Esophagus muscularis mucosa (tissue), 4 donors: ENCODE data around the gene DNAJB13.

Experiments
- EP300 ChIP-seq: sonication (generic); formaldehyde crosslinking; IDR thresholded peaks from one replicate; pipeline ENCODE4 v1.6.1; 2017; ENCODE audit warnings: antibody characterized with exemption
- POLR2A ChIP-seq: fragments of 450-650 bp; IDR thresholded peaks from one replicate; pipeline ENCODE4 v1.6.1; 2017; ENCODE audit warnings: antibody characterized with exemption, moderate library complexity, mild to moderate bottlenecking, low read depth
- POLR2AphosphoS5 ChIP-seq, 2 donors: sonication (generic); formaldehyde crosslinking; IDR thresholded peaks; one replicate each; pipeline ENCODE4 v1.6.1; 2017; ENCODE audit warnings: antibody characterized with exemption in 2 of 2
- TF ChIP-seq, protein P1 (sequence below), 3 experiments: fragments of 200-600 bp in 2 of 3; fragments of 450-650 bp in 1 of 3; sonication (generic) in 2 of 3; IDR thresholded peaks; one replicate each; pipeline ENCODE4 v1.5.1; 2017 to 2019; ENCODE audit warnings: antibody characterized with exemption in 3 of 3, mild to moderate bottlenecking in 2 of 3, moderate library complexity in 1 of 3

DNA sequence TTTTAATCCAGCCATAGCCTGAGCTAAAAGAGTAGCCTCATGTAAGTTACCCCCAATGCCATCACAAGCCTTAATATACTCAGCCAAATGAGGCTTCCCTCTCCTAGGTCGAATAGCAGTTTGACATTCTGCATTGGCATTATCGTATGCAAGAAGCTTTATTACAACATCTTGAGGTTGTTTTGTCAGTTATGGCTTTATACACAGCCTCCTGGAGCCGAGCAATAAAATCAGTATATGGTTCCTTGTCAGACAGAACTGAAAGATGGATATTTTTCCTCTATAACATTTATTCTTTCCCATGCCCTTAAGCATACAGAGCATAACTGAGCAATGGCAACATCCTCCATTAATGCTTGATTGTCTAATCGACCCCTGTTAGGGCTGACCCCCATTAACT, 5.4 kb upstream of the DNAJB13 start:
- TF ChIP-seq, protein P1, sequence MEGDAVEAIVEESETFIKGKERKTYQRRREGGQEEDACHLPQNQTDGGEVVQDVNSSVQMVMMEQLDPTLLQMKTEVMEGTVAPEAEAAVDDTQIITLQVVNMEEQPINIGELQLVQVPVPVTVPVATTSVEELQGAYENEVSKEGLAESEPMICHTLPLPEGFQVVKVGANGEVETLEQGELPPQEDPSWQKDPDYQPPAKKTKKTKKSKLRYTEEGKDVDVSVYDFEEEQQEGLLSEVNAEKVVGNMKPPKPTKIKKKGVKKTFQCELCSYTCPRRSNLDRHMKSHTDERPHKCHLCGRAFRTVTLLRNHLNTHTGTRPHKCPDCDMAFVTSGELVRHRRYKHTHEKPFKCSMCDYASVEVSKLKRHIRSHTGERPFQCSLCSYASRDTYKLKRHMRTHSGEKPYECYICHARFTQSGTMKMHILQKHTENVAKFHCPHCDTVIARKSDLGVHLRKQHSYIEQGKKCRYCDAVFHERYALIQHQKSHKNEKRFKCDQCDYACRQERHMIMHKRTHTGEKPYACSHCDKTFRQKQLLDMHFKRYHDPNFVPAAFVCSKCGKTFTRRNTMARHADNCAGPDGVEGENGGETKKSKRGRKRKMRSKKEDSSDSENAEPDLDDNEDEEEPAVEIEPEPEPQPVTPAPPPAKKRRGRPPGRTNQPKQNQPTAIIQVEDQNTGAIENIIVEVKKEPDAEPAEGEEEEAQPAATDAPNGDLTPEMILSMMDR (IDR thresholded peaks at IDR 0.05), result no peak
- no peak for TF ChIP-seq POLR2A
- no peak for TF ChIP-seq POLR2AphosphoS5 (IDR thresholded peaks at IDR 0.05)
- TF ChIP-seq EP300, result no peak
